Nephron (organoid): Measurements from ENCODE around the gene HNRNPC.
A peak's percentile ranks its signal among the peaks of the same experiment; 100 is the strongest.
"Not testable (repeated sequence)": the region's sequence is repeated elsewhere in the genome, so short reads cannot be mapped to it uniquely, and the experiment has no call there.

Experiments
- H3K27ac Mint-ChIP-seq, 3 experiments: 2 replicates each; pipeline ENCODE4 v1.8.0; 2020; ENCODE audit warnings: mixed read lengths in 3 of 3, mild to moderate bottlenecking in 2 of 3, moderate library complexity in 1 of 3
- H3K27me3 Mint-ChIP-seq: 2 replicates; pipeline ENCODE4 v1.8.0; 2021; ENCODE audit warnings: low read depth, mild to moderate bottlenecking, moderate library complexity, mixed read lengths
- H3K36me3 Mint-ChIP-seq: 2 replicates; pipeline ENCODE4 v1.8.0; 2020; ENCODE audit warnings: low read depth, mixed read lengths
- H3K4me1 Mint-ChIP-seq: 2 replicates; pipeline ENCODE4 v1.8.0; 2020; ENCODE audit warnings: mixed read lengths
- H3K4me3 Mint-ChIP-seq, 3 experiments: 2 replicates each; pipeline ENCODE4 v1.8.0; 2020; ENCODE audit warnings: mild to moderate bottlenecking in 3 of 3, mixed read lengths in 3 of 3, moderate library complexity in 2 of 3
- H3K9me3 Mint-ChIP-seq: 2 replicates; pipeline ENCODE4 v1.8.0; 2020; ENCODE audit warnings: mixed read lengths
- TF ChIP-seq, protein P1 (sequence below), 3 experiments: fragments of 200-600 bp; sonication (generic); IDR thresholded peaks; one replicate each; pipeline ENCODE4 v1.5.0; 2021; ENCODE audit warnings: antibody characterized with exemption in 3 of 3; ENCODE audit not compliant: unreplicated experiment in 3 of 3

The HNRNPC gene

GRCh38 chr14:21215130-21215878 lies 53.9 kb downstream of the HNRNPC start:
- no peak overlapping the region for H3K4me3 Mint-ChIP-seq
- H3K9me3 Mint-ChIP-seq, result no peaks in the 10 kb centered on the region
- H3K4me1 Mint-ChIP-seq, result peaks cover 17% of the 10 kb centered on the region
- H3K27ac Mint-ChIP-seq, result no peak overlapping the region
- H3K27me3 Mint-ChIP-seq, result no peaks in the 10 kb centered on the region
- H3K36me3 Mint-ChIP-seq, result peaks cover 85% of the 10 kb centered on the region
- TF ChIP-seq, protein P1, sequence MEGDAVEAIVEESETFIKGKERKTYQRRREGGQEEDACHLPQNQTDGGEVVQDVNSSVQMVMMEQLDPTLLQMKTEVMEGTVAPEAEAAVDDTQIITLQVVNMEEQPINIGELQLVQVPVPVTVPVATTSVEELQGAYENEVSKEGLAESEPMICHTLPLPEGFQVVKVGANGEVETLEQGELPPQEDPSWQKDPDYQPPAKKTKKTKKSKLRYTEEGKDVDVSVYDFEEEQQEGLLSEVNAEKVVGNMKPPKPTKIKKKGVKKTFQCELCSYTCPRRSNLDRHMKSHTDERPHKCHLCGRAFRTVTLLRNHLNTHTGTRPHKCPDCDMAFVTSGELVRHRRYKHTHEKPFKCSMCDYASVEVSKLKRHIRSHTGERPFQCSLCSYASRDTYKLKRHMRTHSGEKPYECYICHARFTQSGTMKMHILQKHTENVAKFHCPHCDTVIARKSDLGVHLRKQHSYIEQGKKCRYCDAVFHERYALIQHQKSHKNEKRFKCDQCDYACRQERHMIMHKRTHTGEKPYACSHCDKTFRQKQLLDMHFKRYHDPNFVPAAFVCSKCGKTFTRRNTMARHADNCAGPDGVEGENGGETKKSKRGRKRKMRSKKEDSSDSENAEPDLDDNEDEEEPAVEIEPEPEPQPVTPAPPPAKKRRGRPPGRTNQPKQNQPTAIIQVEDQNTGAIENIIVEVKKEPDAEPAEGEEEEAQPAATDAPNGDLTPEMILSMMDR (IDR thresholded peaks at IDR 0.05; ENCODE audit: unreplicated experiment in 3 of 3), result no peak

GRCh38 chr14:21213652-21214051 lies 55.6 kb downstream of the HNRNPC start:
- Mint-ChIP-seq H3K4me3 (no peak overlapping the region), H3K36me3 (peaks cover 86% of the 10 kb centered on the region), H3K9me3 (no peaks in the 10 kb centered on the region), H3K27ac (no peak overlapping the region), H3K27me3 (no peaks in the 10 kb centered on the region), H3K4me1 (peaks cover 8% of the 10 kb centered on the region)
- TF ChIP-seq, protein P1 (IDR thresholded peaks at IDR 0.05; ENCODE audit: unreplicated experiment in 3 of 3), result no peak

- H3K36me3 Mint-ChIP-seq, result peaks cover 86% of the 10 kb centered on the region
- H3K4me3 Mint-ChIP-seq, H3K4me1 Mint-ChIP-seq, H3K27ac Mint-ChIP-seq, H3K27me3 Mint-ChIP-seq, H3K9me3 Mint-ChIP-seq: not testable (repeated sequence)
Measured at GRCh38 chr14:21212824-21213223, 56.4 kb downstream of the HNRNPC start.

DNA sequence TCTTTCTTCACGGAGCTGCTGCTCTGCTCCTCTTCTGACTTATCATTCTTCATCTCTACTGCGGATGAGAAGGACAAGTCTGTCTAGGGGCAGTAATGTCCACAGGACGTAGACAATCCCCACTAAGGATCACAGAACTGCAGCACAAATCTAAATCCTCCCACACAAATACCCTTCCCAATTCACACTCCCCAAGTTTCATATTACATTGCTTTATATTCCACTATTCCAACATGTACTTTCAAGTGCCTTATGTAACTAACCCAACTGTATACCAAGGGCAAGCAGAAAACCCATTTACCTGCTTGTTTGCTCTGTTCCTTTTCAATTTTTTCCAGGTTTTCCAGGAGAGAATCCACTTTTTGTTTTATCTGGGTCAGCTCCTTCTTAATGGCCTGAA lies 57.7 kb downstream of the HNRNPC start:
- H3K36me3 Mint-ChIP-seq, result peaks cover 96% of the 10 kb centered on the region
- TF ChIP-seq, protein P1 (IDR thresholded peaks at IDR 0.05; ENCODE audit: unreplicated experiment in 3 of 3), result no peak
- no peaks in the 10 kb centered on the region for H3K27me3 Mint-ChIP-seq
- no peaks in the 10 kb centered on the region for H3K9me3 Mint-ChIP-seq
- H3K27ac Mint-ChIP-seq, result peak overlapping the region in 2 of 3 experiments; percentile 1 to 8
- peaks cover 8% of the 10 kb centered on the region for H3K4me1 Mint-ChIP-seq
- no peak overlapping the region for H3K4me3 Mint-ChIP-seq

DNA sequence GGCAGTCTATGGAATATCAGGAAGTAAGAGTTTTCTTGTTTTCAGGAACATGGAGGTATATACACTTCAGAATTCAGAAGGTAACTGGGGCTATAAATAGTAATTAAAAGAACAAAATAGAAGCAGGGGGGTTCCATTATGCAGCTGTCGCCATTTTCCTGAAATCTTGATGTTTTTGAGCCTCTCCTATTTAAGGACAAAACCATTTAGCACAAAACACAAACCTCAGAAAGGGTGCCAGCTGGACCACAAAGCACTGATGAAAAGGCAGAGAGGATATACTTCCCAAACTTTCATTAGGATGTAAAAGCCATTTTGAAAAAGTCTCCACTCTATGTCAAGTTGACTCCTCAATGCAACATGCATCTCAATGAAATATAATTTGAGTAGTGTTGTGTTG lies 59.2 kb downstream of the HNRNPC start:
- TF ChIP-seq, protein P1 (IDR thresholded peaks at IDR 0.05; ENCODE audit: unreplicated experiment in 3 of 3), result no peak
- H3K4me1 Mint-ChIP-seq, result peaks cover 8% of the 10 kb centered on the region
- no peaks in the 10 kb centered on the region for H3K27me3 Mint-ChIP-seq
- H3K4me3 Mint-ChIP-seq, result no peak overlapping the region
- H3K27ac Mint-ChIP-seq, result no peak overlapping the region
- H3K36me3 Mint-ChIP-seq, result peaks cover 96% of the 10 kb centered on the region
- H3K9me3 Mint-ChIP-seq, result no peaks in the 10 kb centered on the region

DNA sequence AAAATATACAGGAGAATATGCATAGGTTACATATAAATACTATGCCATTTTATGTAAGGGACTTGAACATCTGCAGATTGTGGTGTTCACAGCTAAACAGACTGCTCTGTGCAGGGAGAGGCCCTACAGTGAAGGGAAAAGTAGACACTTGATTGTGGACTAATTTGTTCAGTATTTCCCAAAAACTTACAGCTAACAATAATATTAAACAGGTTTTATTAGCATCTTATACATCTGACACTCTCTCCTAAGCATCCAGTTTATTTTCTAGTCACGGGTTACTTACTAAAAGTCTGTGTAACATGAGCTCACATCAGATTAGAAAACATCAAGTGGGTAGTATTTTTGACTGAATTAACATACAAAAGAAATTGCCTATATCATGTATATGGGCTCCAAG lies 60.1 kb downstream of the HNRNPC start:
- peaks cover 5% of the 10 kb centered on the region for H3K4me1 Mint-ChIP-seq
- H3K27ac Mint-ChIP-seq, result no peak overlapping the region
- no peak overlapping the region for H3K4me3 Mint-ChIP-seq
- H3K9me3 Mint-ChIP-seq, result no peaks in the 10 kb centered on the region
- H3K36me3 Mint-ChIP-seq, result peaks cover 96% of the 10 kb centered on the region
- TF ChIP-seq, protein P1 (IDR thresholded peaks at IDR 0.05; ENCODE audit: unreplicated experiment in 3 of 3), result no peak
- H3K27me3 Mint-ChIP-seq, result no peaks in the 10 kb centered on the region
